ENCODE data around the gene MECP2. TPM values are rescaled to one million over a fixed set of nuclear protein-coding genes. Genes with fewer than 3 reads are reported as not detected.

The MECP2 gene
- total RNA-seq, 1 experiment from 2014 or later, result 47.3 TPM

GRCh38 chrX:153991013-153991580, 106.4 kb downstream of the MECP2 start:
- Histone ChIP-seq H2AFZ (ENCODE audit: low read length) (no peak overlapping the region), H3K9me2 (replicated peaks; ENCODE audit: low read length) (no peaks in the 10 kb centered on the region), H3K4me1 (ENCODE audit: insufficient read depth, low read length) (no peaks in the 10 kb centered on the region), H3K79me2 (ENCODE audit: low read length) (no peaks in the 10 kb centered on the region), H3K9ac (ENCODE audit: low read length) (no peak overlapping the region), H4K20me1 (ENCODE audit: low read length) (no peaks in the 10 kb centered on the region), H3K27ac (ENCODE audit: low read length) (no peak overlapping the region), H3K4me3 (ENCODE audit: low read length) (no peak overlapping the region), H3K4me2 (ENCODE audit: low read length) (no peak overlapping the region), H3F3A (ENCODE audit: low read length, unreplicated experiment) (no peaks in the 10 kb centered on the region), H3K9me3 (ENCODE audit: low read length) (no peaks in the 10 kb centered on the region), H3K27me3 (ENCODE audit: low read length) (no peaks in the 10 kb centered on the region), H3K36me3 (ENCODE audit: low read depth, low read length) (no peaks in the 10 kb centered on the region)
- intact Hi-C loops (cut with micrococcal nuclease), result no loop called here
- TF ChIP-seq EZH2phosphoT487 (IDR thresholded peaks at IDR 0.05; ENCODE audit: borderline replicate concordance, low read length) (no peak), EZH2 (IDR thresholded peaks at IDR 0.05; ENCODE audit: low read length, unreplicated experiment) (no peak)
- no peak for ATAC-seq
- DNase-seq, result no peak
- POLR2A ChIA-PET (ENCODE audit: unreplicated experiment), result no interaction called here
- BruUV-seq (replicated peaks), result no TSS peak
- CTCF ChIA-PET, result no interaction called here

GRCh38 chrX:153989973-153990655, 107.4 kb downstream of the MECP2 start:
- DNase-seq (no peak), ATAC-seq (no peak)
- H3K9me3 ChIP-seq (ENCODE audit: low read length), result no peaks in the 10 kb centered on the region
- intact Hi-C loops (cut with micrococcal nuclease), result no loop called here
- no peak overlapping the region for H3K9ac ChIP-seq (ENCODE audit: low read length)
- H3K27me3 ChIP-seq (ENCODE audit: low read length), result no peaks in the 10 kb centered on the region
- H3K27ac ChIP-seq (ENCODE audit: low read length), result no peak overlapping the region
- no TSS peak for BruUV-seq (replicated peaks)
- no peak overlapping the region for H2AFZ ChIP-seq (ENCODE audit: low read length)
- H3K4me1 ChIP-seq (ENCODE audit: insufficient read depth, low read length), result no peaks in the 10 kb centered on the region
- H3K36me3 ChIP-seq (ENCODE audit: low read depth, low read length), result no peaks in the 10 kb centered on the region
- ChIA-PET POLR2A (ENCODE audit: unreplicated experiment) (no interaction called here), CTCF (no interaction called here)
- H3K4me3 ChIP-seq (ENCODE audit: low read length), result no peak overlapping the region
- no peaks in the 10 kb centered on the region for H4K20me1 ChIP-seq (ENCODE audit: low read length)
- TF ChIP-seq EZH2 (IDR thresholded peaks at IDR 0.05; ENCODE audit: low read length, unreplicated experiment) (no peak), CTCF (conservative IDR thresholded peaks at IDR 0.05; ENCODE audit: low read depth, low read length) (no peak), EZH2phosphoT487 (IDR thresholded peaks at IDR 0.05; ENCODE audit: borderline replicate concordance, low read length) (no peak)
- H3K9me2 ChIP-seq (replicated peaks; ENCODE audit: low read length), result no peaks in the 10 kb centered on the region
- no peaks in the 10 kb centered on the region for H3F3A ChIP-seq (ENCODE audit: low read length, unreplicated experiment)
- no peak overlapping the region for H3K4me2 ChIP-seq (ENCODE audit: low read length)
- no peaks in the 10 kb centered on the region for H3K79me2 ChIP-seq (ENCODE audit: low read length)

- TF ChIP-seq EZH2phosphoT487 (IDR thresholded peaks at IDR 0.05; ENCODE audit: borderline replicate concordance, low read length) (no peak), CTCF (conservative IDR thresholded peaks at IDR 0.05; ENCODE audit: low read depth, low read length) (no peak), EZH2 (IDR thresholded peaks at IDR 0.05; ENCODE audit: low read length, unreplicated experiment) (no peak)
- H3K9me3 ChIP-seq (ENCODE audit: low read length), result no peaks in the 10 kb centered on the region
- no peak for ATAC-seq
- H3K9me2 ChIP-seq (replicated peaks; ENCODE audit: low read length), result no peaks in the 10 kb centered on the region
- no peaks in the 10 kb centered on the region for H3K27me3 ChIP-seq (ENCODE audit: low read length)
- intact Hi-C loops (cut with micrococcal nuclease), result no loop called here
- H3F3A ChIP-seq (ENCODE audit: low read length, unreplicated experiment), result no peaks in the 10 kb centered on the region
- no peak overlapping the region for H3K4me2 ChIP-seq (ENCODE audit: low read length)
- no peaks in the 10 kb centered on the region for H3K4me1 ChIP-seq (ENCODE audit: insufficient read depth, low read length)
- H3K79me2 ChIP-seq (ENCODE audit: low read length), result no peaks in the 10 kb centered on the region
- ChIA-PET POLR2A (ENCODE audit: unreplicated experiment) (no interaction called here), CTCF (no interaction called here)
- no TSS peak for BruUV-seq (replicated peaks)
- H3K36me3 ChIP-seq (ENCODE audit: low read depth, low read length), result no peaks in the 10 kb centered on the region
- no peak overlapping the region for H3K27ac ChIP-seq (ENCODE audit: low read length)
- no peak overlapping the region for H2AFZ ChIP-seq (ENCODE audit: low read length)
- DNase-seq, result no peak
- no peaks in the 10 kb centered on the region for H4K20me1 ChIP-seq (ENCODE audit: low read length)
- no peak overlapping the region for H3K9ac ChIP-seq (ENCODE audit: low read length)
- H3K4me3 ChIP-seq (ENCODE audit: low read length), result no peak overlapping the region
Observed at GRCh38 chrX:153988493-153988892, 109.0 kb downstream of the MECP2 start.

All from PC-3 (cell line).